Thyroid gland (tissue), 4 donors: ENCODE results near the gene RABEP2.

Experiments
- CTCF ChIP-seq, 6 experiments: fragments of 200-600 bp in 3 of 6; fragments of 450-650 bp in 3 of 6; sonication (generic) in 3 of 6; IDR thresholded peaks; one replicate each; pipeline ENCODE4 v1.5.1; 2016 to 2019; ENCODE audit warnings: antibody characterized with exemption in 6 of 6, mild to moderate bottlenecking in 2 of 6, inconsistent platforms in 1 of 6, moderate library complexity in 1 of 6
- POLR2A ChIP-seq, 2 donors: fragments of 450-650 bp; IDR thresholded peaks; one replicate each; pipeline ENCODE4 v1.6.1; 2017; ENCODE audit warnings: antibody characterized with exemption in 2 of 2, mild to moderate bottlenecking in 2 of 2, moderate library complexity in 1 of 2

DNA sequence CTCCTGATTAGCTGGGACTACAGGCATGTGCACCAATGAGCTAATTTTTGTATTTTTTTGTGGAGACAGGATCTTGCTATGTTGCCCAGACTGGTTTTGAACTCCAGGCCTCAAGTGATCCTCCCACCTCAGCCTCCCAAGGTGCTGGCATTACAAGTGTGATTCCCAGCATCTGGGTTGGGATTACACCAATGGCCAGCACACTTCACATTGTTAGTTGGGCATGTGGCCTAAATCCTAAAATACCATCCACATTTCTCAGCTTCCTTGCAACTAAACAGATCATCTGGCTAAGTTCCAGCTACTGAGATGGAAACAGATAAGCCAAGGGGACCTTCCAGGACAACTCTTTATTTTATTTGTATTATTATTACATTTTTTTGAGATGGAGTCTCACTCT is 9.9 kb downstream of the RABEP2 start:
- TF ChIP-seq CTCF (IDR thresholded peaks at IDR 0.05) = no peak
- TF ChIP-seq POLR2A (IDR thresholded peaks at IDR 0.05) = no peak
